GM10266 (cell line): ENCODE data around the gene P2RX1.
"Not testable (repeated sequence)": the region's sequence is repeated elsewhere in the genome, so short reads cannot be mapped to it uniquely, and the experiment has no call there.

Source experiments
- DNase-seq: peaks from one replicate; pipeline ENCODE4 v3.0.0; 2012; ENCODE audit errors: extremely low spot score
- TF ChIP-seq, protein P1 (sequence below): IDR thresholded peaks from 2 replicates; pipeline ENCODE4 v1.5.1; 2012; ENCODE audit warnings: mild to moderate bottlenecking, low read depth; ENCODE audit not compliant: control insufficient read depth, insufficient read depth; ENCODE audit errors: missing control alignments

The P2RX1 gene

DNA sequence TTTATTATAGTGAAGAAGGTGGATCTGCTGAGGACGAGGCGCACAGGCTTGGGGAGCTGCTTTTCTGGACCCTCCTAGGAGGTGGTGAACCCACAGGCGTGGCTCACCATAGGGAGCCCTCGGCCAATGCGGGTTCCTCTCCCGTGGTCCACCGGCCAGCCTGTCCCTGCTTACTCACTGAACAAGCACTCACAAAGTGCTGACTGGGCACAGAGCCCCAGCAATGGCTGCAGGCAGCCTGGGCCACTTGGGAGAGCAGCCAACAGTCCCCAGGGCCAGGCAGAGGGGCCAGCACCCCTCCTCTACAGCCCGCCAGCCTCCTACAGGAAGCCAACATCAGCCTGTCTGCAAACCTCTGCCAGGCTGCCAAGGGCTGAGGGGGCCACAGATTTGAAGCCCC is 51.1 kb downstream of the P2RX1 start:
- no peak for DNase-seq

DNA sequence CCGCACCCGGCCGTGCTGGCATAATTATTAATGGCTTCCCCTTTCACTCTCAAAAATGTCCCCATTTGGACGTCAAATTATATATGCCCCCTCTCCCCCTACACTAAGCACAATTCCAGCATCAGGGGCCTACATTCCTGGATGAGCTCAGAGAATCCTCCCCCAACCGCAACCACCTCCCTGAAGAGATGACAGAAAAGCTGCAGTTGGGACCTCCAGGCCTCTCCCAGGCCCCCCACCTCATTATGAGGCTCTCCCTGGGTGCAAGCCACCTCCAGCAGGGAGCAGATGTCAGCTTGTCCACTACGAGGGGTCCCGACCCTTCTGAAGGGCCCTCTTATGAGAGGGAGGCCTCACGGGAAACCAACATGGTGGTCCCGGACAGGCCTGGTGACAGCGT is 51.7 kb downstream of the P2RX1 start:
- DNase-seq, result no peak
- TF ChIP-seq, protein P1, sequence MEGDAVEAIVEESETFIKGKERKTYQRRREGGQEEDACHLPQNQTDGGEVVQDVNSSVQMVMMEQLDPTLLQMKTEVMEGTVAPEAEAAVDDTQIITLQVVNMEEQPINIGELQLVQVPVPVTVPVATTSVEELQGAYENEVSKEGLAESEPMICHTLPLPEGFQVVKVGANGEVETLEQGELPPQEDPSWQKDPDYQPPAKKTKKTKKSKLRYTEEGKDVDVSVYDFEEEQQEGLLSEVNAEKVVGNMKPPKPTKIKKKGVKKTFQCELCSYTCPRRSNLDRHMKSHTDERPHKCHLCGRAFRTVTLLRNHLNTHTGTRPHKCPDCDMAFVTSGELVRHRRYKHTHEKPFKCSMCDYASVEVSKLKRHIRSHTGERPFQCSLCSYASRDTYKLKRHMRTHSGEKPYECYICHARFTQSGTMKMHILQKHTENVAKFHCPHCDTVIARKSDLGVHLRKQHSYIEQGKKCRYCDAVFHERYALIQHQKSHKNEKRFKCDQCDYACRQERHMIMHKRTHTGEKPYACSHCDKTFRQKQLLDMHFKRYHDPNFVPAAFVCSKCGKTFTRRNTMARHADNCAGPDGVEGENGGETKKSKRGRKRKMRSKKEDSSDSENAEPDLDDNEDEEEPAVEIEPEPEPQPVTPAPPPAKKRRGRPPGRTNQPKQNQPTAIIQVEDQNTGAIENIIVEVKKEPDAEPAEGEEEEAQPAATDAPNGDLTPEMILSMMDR, result no peak

More for the DNA sequence above, 51.1 kb downstream of the P2RX1 start:
- TF ChIP-seq, protein P1, result no peak

DNA sequence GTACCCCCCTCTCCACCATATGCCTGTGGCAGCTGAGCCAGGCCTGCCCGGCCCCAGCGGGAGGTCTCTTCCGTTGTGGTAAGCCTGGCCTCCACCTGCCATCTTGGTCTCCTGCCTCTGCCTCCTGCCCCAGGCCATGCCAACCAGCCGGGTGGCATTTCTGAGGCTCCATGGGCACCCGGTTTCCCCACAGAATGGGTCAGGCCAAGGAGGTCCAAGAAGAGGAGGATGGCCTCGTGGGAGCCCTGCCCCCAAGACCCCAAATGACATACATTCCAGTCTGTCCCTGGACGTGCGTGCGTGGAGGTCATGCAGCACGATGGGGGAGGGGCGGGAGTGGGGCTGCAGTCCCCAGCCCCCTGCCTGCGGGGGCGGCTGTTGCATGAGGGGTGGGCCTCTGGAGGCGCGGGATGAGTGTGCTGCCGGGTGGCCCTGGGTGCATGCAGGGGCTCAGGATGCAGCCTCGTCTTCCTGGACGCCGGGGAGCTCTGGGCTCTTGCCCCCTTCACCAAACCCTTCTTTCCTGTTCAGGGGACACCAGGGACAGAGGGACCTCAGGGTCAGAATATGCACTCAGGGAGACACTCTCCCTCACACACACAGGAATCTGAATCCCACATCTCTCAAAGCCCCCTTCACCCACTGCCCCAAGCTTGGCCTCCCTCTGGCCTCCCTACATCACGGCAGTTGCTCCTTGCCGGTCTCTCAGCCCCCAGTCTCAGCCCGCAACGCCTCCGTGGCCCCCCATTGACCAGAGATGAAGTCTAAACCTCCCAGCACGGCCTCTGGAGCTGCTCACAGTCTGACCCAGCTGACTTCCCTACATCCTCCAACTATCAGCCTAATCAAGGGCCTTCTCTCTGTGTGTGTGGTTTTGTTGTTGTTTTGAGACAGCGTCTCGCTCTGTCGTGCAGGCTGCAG is 54.2 kb downstream of the P2RX1 start:
- DNase-seq, result no peak
- TF ChIP-seq, protein P1, result no peak

DNA sequence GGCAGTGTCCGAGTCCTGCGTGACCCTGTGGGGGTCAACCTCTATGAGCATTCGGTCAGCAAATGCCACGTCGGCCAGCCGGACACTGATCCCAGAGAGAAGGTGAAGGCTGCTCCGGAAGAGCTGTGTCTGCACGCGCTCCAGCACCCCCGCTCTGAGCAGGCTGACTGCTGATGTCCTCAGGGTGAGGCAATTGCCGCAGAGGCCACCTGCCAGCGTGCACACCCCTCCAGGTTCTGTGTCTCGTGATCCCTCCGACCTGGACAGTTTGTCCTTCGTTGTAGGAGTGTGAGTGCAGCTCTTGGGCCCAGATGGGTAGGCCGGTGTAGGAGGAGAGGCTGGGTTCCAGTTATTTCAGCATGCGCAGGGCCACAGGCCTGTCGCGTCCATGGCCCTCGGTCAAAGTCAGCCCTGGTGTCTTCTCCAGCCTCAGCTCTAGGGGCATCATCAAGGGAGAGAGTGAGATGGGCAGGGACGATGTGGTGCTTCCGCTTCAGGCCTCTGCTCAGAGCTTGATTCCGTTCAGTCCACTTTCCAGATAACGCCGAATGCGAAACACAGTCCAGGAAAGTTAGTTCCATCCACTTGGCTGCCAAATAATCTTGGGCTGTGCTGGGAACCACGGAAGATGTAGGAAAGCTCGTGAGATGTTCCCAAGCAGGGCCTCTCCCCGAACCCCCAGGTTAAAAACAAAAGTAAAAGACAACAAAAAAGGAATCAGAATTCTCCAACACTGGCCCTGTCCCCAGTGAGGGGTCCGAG is 55.1 kb downstream of the P2RX1 start:
- DNase-seq, result no peak
- TF ChIP-seq, protein P1, result no peak

DNA sequence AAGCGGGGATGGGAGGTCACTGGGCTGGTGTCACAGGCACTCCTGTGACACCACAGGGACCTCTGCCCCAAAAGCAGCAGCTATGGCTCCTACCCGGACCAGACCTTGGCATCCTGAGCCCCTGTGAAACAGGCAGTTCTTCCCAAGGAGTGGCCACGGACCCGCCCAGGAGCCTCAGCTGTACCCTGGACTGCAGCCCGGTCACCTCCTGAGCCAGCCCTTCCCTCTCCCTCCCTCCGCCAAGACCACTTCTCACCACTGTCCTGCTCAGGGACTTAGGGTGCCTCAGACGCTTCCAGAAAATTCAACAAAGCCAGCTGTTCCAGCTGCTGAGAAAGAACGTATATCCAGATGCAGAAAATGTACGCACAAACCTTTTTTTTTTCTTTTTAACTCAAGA is 56.3 kb downstream of the P2RX1 start:
- TF ChIP-seq, protein P1, result no peak
- no peak for DNase-seq

DNA sequence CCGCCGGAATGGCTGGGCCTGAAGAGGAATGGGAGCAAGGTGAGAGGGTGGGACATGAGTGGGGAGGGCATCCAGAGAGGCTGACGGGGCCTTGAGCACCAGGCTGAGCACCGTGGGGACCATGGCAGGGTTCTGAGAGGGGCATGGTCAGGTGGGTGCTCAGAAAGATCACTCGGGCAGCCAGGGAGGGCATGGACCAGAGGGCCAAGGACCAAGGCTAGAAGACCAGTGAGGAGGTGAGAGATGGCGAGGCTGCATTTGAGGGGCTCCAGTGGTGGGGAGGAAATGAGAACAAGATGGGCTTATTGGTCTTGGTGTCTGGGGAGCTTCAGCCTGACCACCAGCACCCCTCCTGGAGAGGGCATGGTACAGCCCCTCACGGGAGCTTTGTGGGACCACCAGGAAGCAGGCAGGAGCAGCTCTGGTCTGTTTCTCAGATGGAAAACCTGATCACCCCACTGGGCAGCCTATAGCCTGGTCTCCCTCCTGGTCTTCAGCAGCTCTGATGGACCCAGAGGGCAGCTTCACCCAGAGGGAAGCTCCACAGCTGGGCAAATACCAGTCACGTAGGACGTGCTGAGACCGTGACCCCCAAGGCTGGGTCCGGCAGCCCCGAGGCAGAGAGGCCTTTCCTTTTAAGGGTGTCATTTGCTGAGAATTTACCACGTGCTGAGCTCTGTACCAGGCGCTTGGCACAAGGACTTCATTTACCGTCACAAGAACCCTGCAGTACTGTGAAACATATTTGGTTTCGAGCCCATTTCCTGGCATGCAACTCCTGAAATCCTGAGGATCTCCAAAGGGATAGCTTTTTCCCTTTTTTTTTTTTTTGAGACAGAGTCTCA is 58.8 kb downstream of the P2RX1 start:
- TF ChIP-seq, protein P1, result no peak
- DNase-seq, result no peak

DNA sequence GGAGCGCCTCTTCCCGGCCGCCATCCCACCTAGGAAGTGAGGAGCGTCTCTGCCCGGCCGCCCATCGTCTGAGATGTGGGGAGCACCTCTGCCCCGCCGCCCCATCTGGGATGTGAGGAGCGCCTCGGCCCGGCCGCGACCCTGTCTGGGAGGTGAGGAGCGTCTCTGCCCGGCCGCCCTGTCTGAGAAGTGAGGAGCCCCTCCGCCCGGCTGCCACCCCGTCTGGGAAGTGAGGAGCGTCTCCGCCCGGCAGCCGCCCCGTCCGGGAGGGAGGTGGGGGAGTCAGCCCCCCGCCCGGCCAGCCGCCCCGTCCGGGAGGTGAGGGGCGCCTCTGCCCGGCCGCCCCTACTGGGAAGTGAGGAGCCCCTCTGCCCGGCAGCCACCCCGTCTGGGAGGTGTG is 62.1 kb downstream of the P2RX1 start:
- not testable (repeated sequence) for DNase-seq
